C4-2B (cell line): ENCODE results near the gene ZNF878.

ENCODE experiments used
- ZFX ChIP-seq: fragments of 450-650 bp; IDR thresholded peaks from 2 replicates; pipeline ENCODE4 v1.6.1; 2017
- TF ChIP-seq, protein P1 (sequence below): fragments of 450-650 bp; conservative IDR thresholded peaks from 2 replicates; pipeline ENCODE4 v1.5.1; 2017; ENCODE audit warnings: mild to moderate bottlenecking

DNA sequence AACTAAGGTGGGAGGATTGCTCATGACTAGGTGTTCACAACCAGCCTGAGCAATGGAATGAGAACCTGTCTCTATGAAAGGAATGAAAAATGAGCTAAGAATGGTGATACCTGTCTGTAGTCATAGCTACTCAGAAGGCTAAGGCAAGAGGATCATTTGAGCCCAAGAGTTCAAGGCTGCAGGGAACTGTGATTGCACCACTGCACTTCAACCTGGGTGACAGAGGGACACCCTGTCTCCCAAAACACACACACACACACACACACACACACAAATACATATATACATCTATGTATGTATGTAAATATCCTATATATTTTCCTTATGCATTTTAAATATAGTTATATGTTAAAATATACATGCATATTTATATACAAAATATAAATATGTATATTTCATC, 9.9 kb downstream of the ZNF878 start:
- TF ChIP-seq, protein P1, sequence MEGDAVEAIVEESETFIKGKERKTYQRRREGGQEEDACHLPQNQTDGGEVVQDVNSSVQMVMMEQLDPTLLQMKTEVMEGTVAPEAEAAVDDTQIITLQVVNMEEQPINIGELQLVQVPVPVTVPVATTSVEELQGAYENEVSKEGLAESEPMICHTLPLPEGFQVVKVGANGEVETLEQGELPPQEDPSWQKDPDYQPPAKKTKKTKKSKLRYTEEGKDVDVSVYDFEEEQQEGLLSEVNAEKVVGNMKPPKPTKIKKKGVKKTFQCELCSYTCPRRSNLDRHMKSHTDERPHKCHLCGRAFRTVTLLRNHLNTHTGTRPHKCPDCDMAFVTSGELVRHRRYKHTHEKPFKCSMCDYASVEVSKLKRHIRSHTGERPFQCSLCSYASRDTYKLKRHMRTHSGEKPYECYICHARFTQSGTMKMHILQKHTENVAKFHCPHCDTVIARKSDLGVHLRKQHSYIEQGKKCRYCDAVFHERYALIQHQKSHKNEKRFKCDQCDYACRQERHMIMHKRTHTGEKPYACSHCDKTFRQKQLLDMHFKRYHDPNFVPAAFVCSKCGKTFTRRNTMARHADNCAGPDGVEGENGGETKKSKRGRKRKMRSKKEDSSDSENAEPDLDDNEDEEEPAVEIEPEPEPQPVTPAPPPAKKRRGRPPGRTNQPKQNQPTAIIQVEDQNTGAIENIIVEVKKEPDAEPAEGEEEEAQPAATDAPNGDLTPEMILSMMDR = no peak
- TF ChIP-seq ZFX = no peak
